Astrocyte (in vitro differentiated cells and primary cell): Measurements from ENCODE around the gene SF3B2. TPM values are rescaled to one million over a fixed set of nuclear protein-coding genes. Genes with fewer than 3 reads are reported as not detected.

Source experiments
- DNase-seq: peaks from one replicate; pipeline ENCODE4 v3.0.0-alpha.2; 2010; ENCODE audit warnings: low read depth
- FAIRE-seq: peaks from 2 replicates; lab custom pipeline; 2011; peaks lifted over from hg19 to GRCh38; lab: Jason Lieb, UNC
- H2AFZ ChIP-seq: 2 replicates; pipeline ENCODE4 v1.6.0; 2012; ENCODE audit warnings: low read depth, low read length, inconsistent platforms
- H3K27ac ChIP-seq: 2 replicates; pipeline ENCODE4 v1.5.1; 2011; ENCODE audit warnings: low read depth, low read length, inconsistent platforms
- H3K27me3 ChIP-seq: 2 replicates; pipeline ENCODE4 v1.6.0; 2011; ENCODE audit warnings: low read length, inconsistent platforms; ENCODE audit not compliant: insufficient read depth
- H3K36me3 ChIP-seq: 2 replicates; pipeline ENCODE4 v1.5.1; 2011; ENCODE audit warnings: low read length, inconsistent platforms; ENCODE audit not compliant: insufficient read depth
- H3K4me1 ChIP-seq: 2 replicates; pipeline ENCODE4 v1.5.1; 2011; ENCODE audit warnings: low read length, inconsistent platforms; ENCODE audit not compliant: insufficient read depth
- H3K4me2 ChIP-seq: 2 replicates; pipeline ENCODE4 v1.6.0; 2012; ENCODE audit warnings: low read length, inconsistent platforms
- H3K4me3 ChIP-seq: 2 replicates; pipeline ENCODE4 v1.5.1; 2011; ENCODE audit warnings: low read depth, mild to moderate bottlenecking, low read length, inconsistent platforms; ENCODE audit not compliant: insufficient read depth
- H3K79me2 ChIP-seq: 2 replicates; pipeline ENCODE4 v1.6.0; 2012; ENCODE audit warnings: mild to moderate bottlenecking, low read length, inconsistent platforms; ENCODE audit not compliant: insufficient read depth
- H3K9ac ChIP-seq: 2 replicates; pipeline ENCODE4 v1.6.0; 2012; ENCODE audit warnings: mild to moderate bottlenecking, low read length, inconsistent platforms
- H3K9me3 ChIP-seq: 2 replicates; pipeline ENCODE4 v1.5.1; 2012; ENCODE audit warnings: low read depth, mild to moderate bottlenecking, low read length, inconsistent platforms; ENCODE audit not compliant: insufficient read depth
- H4K20me1 ChIP-seq: 2 replicates; pipeline ENCODE4 v1.6.0; 2012; ENCODE audit warnings: low read length, inconsistent platforms; ENCODE audit not compliant: insufficient read depth
- H3K27ac Mint-ChIP-seq: one replicate; pipeline ENCODE4 v1.8.0; 2021; ENCODE audit warnings: mild to moderate bottlenecking, mixed read lengths; ENCODE audit not compliant: unreplicated experiment
- H3K27me3 Mint-ChIP-seq: one replicate; pipeline ENCODE4 v1.8.0; 2021; ENCODE audit warnings: low read depth, mixed read lengths; ENCODE audit not compliant: unreplicated experiment
- H3K36me3 Mint-ChIP-seq: one replicate; pipeline ENCODE4 v1.8.0; 2021; ENCODE audit warnings: low read depth, mixed read lengths; ENCODE audit not compliant: unreplicated experiment
- H3K4me1 Mint-ChIP-seq: one replicate; pipeline ENCODE4 v1.8.0; 2021; ENCODE audit warnings: low read depth, mixed read lengths; ENCODE audit not compliant: unreplicated experiment
- H3K4me3 Mint-ChIP-seq: one replicate; pipeline ENCODE4 v1.8.0; 2021; ENCODE audit warnings: mild to moderate bottlenecking, moderate library complexity, mixed read lengths; ENCODE audit not compliant: unreplicated experiment
- H3K9me3 Mint-ChIP-seq: one replicate; pipeline ENCODE4 v1.8.0; 2021; ENCODE audit warnings: mild to moderate bottlenecking, mixed read lengths; ENCODE audit not compliant: unreplicated experiment
- EZH2 ChIP-seq: IDR thresholded peaks from 2 replicates; pipeline ENCODE4 v1.6.1; 2012; ENCODE audit warnings: mild to moderate bottlenecking, low read length, inconsistent platforms; ENCODE audit not compliant: insufficient read depth
- total RNA-seq: library from RNA; stranded (reverse); gene quantifications from 2 replicates; pipeline ENCODE4 v1.2.1, GENCODE V29; 2021
- TF ChIP-seq, protein P1 (sequence below): IDR thresholded peaks from 2 replicates; pipeline ENCODE4 v1.5.1; 2011; ENCODE audit warnings: low read depth, mild to moderate bottlenecking, inconsistent platforms, low read length, moderate library complexity; ENCODE audit not compliant: insufficient read depth

The SF3B2 gene
- total RNA-seq, 1 donor from 2014 or later: 170 TPM

DNA sequence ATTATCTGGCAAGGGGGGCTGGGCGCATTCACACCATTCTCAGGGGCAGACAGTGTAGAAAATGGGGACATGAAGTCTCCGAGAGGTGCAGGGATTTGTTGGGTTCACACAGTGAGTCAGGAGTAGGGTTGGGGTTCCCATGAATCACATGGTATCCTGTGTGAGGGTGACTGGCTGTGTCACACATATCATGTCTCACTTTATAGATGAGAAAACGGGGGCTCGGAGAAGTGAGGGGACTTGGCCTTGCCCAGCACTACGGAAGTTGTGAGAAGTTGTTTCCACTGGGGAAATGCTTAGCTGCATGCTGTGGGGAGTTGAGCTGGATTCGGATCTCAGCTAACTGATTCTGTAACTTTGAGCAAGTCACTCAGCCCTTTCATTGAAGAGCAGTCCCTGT lies 7.4 kb upstream of the SF3B2 start:
- Histone ChIP-seq H3K79me2 (no peaks in the 10 kb centered on the region), H3K27ac (no peak overlapping the region), H3K27me3 (peaks cover 5% of the 10 kb centered on the region), H2AFZ (no peak overlapping the region), H3K4me3 (no peak overlapping the region), H3K4me1 (peaks cover 10% of the 10 kb centered on the region), H3K9ac (no peak overlapping the region), H4K20me1 (no peaks in the 10 kb centered on the region), H3K9me3 (no peaks in the 10 kb centered on the region), H3K4me2 (no peak overlapping the region), H3K36me3 (no peaks in the 10 kb centered on the region)
- no peak for TF ChIP-seq EZH2
- TF ChIP-seq, protein P1, sequence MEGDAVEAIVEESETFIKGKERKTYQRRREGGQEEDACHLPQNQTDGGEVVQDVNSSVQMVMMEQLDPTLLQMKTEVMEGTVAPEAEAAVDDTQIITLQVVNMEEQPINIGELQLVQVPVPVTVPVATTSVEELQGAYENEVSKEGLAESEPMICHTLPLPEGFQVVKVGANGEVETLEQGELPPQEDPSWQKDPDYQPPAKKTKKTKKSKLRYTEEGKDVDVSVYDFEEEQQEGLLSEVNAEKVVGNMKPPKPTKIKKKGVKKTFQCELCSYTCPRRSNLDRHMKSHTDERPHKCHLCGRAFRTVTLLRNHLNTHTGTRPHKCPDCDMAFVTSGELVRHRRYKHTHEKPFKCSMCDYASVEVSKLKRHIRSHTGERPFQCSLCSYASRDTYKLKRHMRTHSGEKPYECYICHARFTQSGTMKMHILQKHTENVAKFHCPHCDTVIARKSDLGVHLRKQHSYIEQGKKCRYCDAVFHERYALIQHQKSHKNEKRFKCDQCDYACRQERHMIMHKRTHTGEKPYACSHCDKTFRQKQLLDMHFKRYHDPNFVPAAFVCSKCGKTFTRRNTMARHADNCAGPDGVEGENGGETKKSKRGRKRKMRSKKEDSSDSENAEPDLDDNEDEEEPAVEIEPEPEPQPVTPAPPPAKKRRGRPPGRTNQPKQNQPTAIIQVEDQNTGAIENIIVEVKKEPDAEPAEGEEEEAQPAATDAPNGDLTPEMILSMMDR: no peak
- Mint-ChIP-seq H3K4me1 (no peaks in the 10 kb centered on the region), H3K36me3 (no peaks in the 10 kb centered on the region), H3K9me3 (no peaks in the 10 kb centered on the region), H3K4me3 (no peak overlapping the region), H3K27ac (no peak overlapping the region), H3K27me3 (peaks cover 12% of the 10 kb centered on the region)
- DNase-seq: no peak
- FAIRE-seq: no peak

DNA sequence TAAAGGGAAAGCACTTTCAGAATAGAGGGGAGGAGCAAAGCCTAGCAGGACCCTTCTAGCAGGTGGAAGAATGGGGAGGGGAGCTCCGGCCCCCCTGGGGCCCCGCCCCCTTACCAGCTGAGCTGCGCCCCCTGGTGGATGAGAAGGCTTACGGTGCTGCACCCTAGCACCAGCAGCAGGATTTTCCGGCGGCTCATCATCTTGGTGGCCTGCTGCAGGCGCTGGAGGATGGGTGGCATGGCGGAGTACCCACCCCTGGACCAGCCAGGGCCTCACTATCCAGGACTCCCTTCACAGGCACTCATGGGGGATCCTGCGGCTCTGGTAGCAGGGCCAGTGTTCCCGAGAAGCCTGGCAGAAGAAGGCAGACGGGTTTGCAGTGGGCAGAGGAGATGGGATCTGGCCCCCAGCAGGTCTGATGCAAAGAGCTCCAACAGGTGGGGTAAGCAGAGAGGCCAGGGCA lies 7.0 kb upstream of the SF3B2 start:
- Mint-ChIP-seq H3K36me3 (no peaks in the 10 kb centered on the region), H3K4me3 (no peak overlapping the region), H3K27ac (no peak overlapping the region), H3K27me3 (peaks cover 12% of the 10 kb centered on the region), H3K4me1 (no peaks in the 10 kb centered on the region), H3K9me3 (no peaks in the 10 kb centered on the region)
- Histone ChIP-seq H4K20me1 (no peaks in the 10 kb centered on the region), H3K27me3 (peaks cover 5% of the 10 kb centered on the region), H3K4me3 (no peak overlapping the region), H3K36me3 (no peaks in the 10 kb centered on the region), H3K27ac (no peak overlapping the region), H2AFZ (peak overlapping the region; percentile 21), H3K9ac (no peak overlapping the region), H3K79me2 (no peaks in the 10 kb centered on the region), H3K4me1 (peaks cover 10% of the 10 kb centered on the region), H3K4me2 (no peak overlapping the region), H3K9me3 (no peaks in the 10 kb centered on the region)
- DNase-seq: peak; percentile 36
- TF ChIP-seq, protein P1: peak; percentile 66
- TF ChIP-seq EZH2: no peak
- no peak for FAIRE-seq

DNA sequence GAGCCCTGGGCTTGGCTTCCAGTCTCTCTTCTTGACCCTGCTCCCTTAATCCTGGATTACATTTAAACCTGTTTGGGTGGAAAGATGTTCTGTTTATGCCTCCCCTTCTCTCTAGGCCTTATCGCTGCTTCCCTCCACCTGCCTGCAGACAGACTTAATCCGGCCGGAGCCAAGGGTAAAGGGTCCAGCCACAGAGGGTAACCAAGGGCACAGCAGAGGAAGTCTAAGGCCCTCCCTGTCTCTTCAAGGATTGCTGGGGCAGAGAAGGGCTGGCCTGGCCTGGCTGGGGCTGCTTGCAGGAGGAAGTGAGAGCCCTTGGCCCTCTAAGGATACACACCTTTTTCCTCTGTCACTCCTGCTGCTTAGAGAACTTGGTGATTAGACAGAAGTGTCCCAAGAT lies 5.3 kb upstream of the SF3B2 start:
- FAIRE-seq: no peak
- H3K4me3 ChIP-seq: no peak overlapping the region
- no peaks in the 10 kb centered on the region for H4K20me1 ChIP-seq
- H3K27me3 ChIP-seq: peaks cover 3% of the 10 kb centered on the region
- TF ChIP-seq EZH2: no peak
- TF ChIP-seq, protein P1: no peak
- H3K4me2 ChIP-seq: no peak overlapping the region
- no peak overlapping the region for H3K27ac ChIP-seq
- no peaks in the 10 kb centered on the region for H3K36me3 ChIP-seq
- H2AFZ ChIP-seq: no peak overlapping the region
- Mint-ChIP-seq H3K27me3 (peaks cover 9% of the 10 kb centered on the region), H3K4me1 (peaks cover 9% of the 10 kb centered on the region), H3K36me3 (peaks cover 2% of the 10 kb centered on the region), H3K9me3 (no peaks in the 10 kb centered on the region), H3K27ac (no peak overlapping the region), H3K4me3 (no peak overlapping the region)
- DNase-seq: no peak
- H3K4me1 ChIP-seq: peaks cover 17% of the 10 kb centered on the region
- no peaks in the 10 kb centered on the region for H3K79me2 ChIP-seq
- H3K9ac ChIP-seq: no peak overlapping the region
- no peaks in the 10 kb centered on the region for H3K9me3 ChIP-seq
